H1 (cell line): ENCODE results near the gene MEI1. TPM values are rescaled to one million over a fixed set of nuclear protein-coding genes. Genes with fewer than 3 reads are reported as not detected.
A peak's percentile ranks its signal among the peaks of the same experiment; 100 is the strongest.

Experiments used
- CTCF ChIA-PET: fragments of 300-600 bp; sonication (Branson Sonifier 250); formaldehyde crosslinking; loops from one replicate; lab custom pipeline; 2021; ENCODE audit not compliant: partially characterized antibody; lab: Charles Lee
- POLR2A ChIA-PET: fragments of 300-600 bp; sonication (Branson Sonifier 250); formaldehyde crosslinking; loops from one replicate; lab custom pipeline; 2021; ENCODE audit warnings: inconsistent platforms; ENCODE audit not compliant: partially characterized antibody; lab: Charles Lee
- DNase-seq, 2 experiments: peaks; one replicate each; pipeline versions ENCODE4 v3.0.0 to v3.0.0-alpha.2; 2010 to 2022; ENCODE audit warnings: low spot score in 2 of 2, low read depth in 1 of 2, mixed read lengths in 1 of 2
- FAIRE-seq: peaks from 2 replicates; lab custom pipeline; 2011; peaks lifted over from hg19 to GRCh38; lab: Jason Lieb, UNC
- H2AFZ ChIP-seq: 2 replicates; pipeline ENCODE4 v1.8.1; 2012; ENCODE audit warnings: low read length, inconsistent platforms
- H2AK5ac ChIP-seq: 2 replicates; pipeline ENCODE4 v1.6.1; 2013; ENCODE audit warnings: low read depth, low read length
- H2BK120ac ChIP-seq: replicated peaks from 2 replicates; pipeline ENCODE3; 2013; ENCODE audit warnings: low read depth, low read length, inconsistent platforms
- H2BK12ac ChIP-seq: 2 replicates; pipeline ENCODE4 v1.6.1; 2013; ENCODE audit warnings: low read depth, low read length
- H2BK15ac ChIP-seq: 2 replicates; pipeline ENCODE4 v1.6.1; 2013; ENCODE audit warnings: low read length
- H2BK20ac ChIP-seq: 2 replicates; pipeline ENCODE4 v1.6.1; 2013; ENCODE audit warnings: low read length
- H2BK5ac ChIP-seq: 2 replicates; pipeline ENCODE4 v1.6.1; 2013; ENCODE audit warnings: low read depth, low read length
- H3K14ac ChIP-seq: 2 replicates; pipeline ENCODE4 v1.6.1; 2013; ENCODE audit warnings: inconsistent platforms; ENCODE audit not compliant: insufficient read length
- H3K18ac ChIP-seq: 2 replicates; pipeline ENCODE4 v1.6.1; 2013; ENCODE audit warnings: low read length; ENCODE audit errors: extremely low read depth
- H3K23ac ChIP-seq: 2 replicates; pipeline ENCODE4 v1.6.1; 2013; ENCODE audit warnings: inconsistent platforms; ENCODE audit not compliant: insufficient read length
- H3K23me2 ChIP-seq: 2 replicates; pipeline ENCODE4 v1.6.1; 2013; ENCODE audit warnings: low read depth, low read length
- H3K27ac ChIP-seq: 2 replicates; pipeline ENCODE4 v1.6.1; 2011; ENCODE audit warnings: low read depth, low read length, inconsistent platforms
- H3K27me3 ChIP-seq, 4 experiments: replicated peaks in 1 of 4; 1 replicate in 1 of 4; 2 replicates in 3 of 4; pipeline versions ENCODE4 v1.6.1 to v1.8.1; 2011 to 2013; ENCODE audit warnings: low read length in 3 of 4, mild to moderate bottlenecking in 3 of 4, inconsistent platforms in 2 of 4, mixed read lengths in 2 of 4, moderate library complexity in 1 of 4; ENCODE audit not compliant: control insufficient read depth in 3 of 4, insufficient read depth in 3 of 4; ENCODE audit errors: extremely low read depth in 1 of 4
- H3K36me3 ChIP-seq, 4 experiments: 2 replicates each; pipeline versions ENCODE4 v1.6.1 to v1.8.1; 2011 to 2013; ENCODE audit warnings: mild to moderate bottlenecking in 4 of 4, low read length in 3 of 4, moderate library complexity in 2 of 4, control low read depth in 1 of 4, inconsistent platforms in 1 of 4; ENCODE audit not compliant: insufficient read depth in 4 of 4, control insufficient read depth in 2 of 4
- H3K4ac ChIP-seq: replicated peaks from 2 replicates; pipeline ENCODE3; 2013; ENCODE audit warnings: low read length, low read depth, mixed read lengths, inconsistent platforms; ENCODE audit not compliant: insufficient read length
- H3K4me1 ChIP-seq, 4 experiments: replicated peaks in 1 of 4; 1 replicate in 1 of 4; 2 replicates in 3 of 4; pipeline versions ENCODE4 v1.6.1 to v1.8.1; 2011 to 2013; ENCODE audit warnings: low read length in 3 of 4, inconsistent platforms in 2 of 4, mixed read lengths in 1 of 4; ENCODE audit not compliant: insufficient read depth in 4 of 4, control insufficient read depth in 3 of 4
- H3K4me2 ChIP-seq, 2 experiments: 2 replicates each; pipeline versions ENCODE4 v1.6.1 to v1.8.1; 2011 to 2013; ENCODE audit warnings: low read depth in 2 of 2, low read length in 2 of 2, control low read depth in 1 of 2, inconsistent platforms in 1 of 2, mild to moderate bottlenecking in 1 of 2; ENCODE audit not compliant: insufficient read depth in 1 of 2
- H3K4me3 ChIP-seq, 4 experiments: fragments of 200-600, 300-600 bp in 1 of 4; sonication (generic), shearing (Covaris generic), sonication (Bioruptor Twin) in 1 of 4; 2 replicates each; pipeline versions ENCODE4 v1.5.1 to v1.8.1; 2011 to 2016; ENCODE audit warnings: low read length in 4 of 4, low read depth in 3 of 4, control low read depth in 2 of 4, inconsistent platforms in 2 of 4, mild to moderate bottlenecking in 2 of 4, mixed read lengths in 1 of 4, moderate library complexity in 1 of 4; ENCODE audit not compliant: insufficient read depth in 2 of 4; ENCODE audit errors: extremely low read depth in 1 of 4
- H3K56ac ChIP-seq: replicated peaks from 2 replicates; pipeline ENCODE3; 2013; ENCODE audit warnings: low read depth, mild to moderate bottlenecking, mixed read lengths, low read length, inconsistent platforms; ENCODE audit not compliant: insufficient read length
- H3K79me1 ChIP-seq: 2 replicates; pipeline ENCODE4 v1.6.1; 2013; ENCODE audit warnings: low read depth, low read length, control low read depth
- H3K79me2 ChIP-seq, 2 experiments: 2 replicates each; pipeline versions ENCODE4 v1.6.1 to v1.8.1; 2012 to 2013; ENCODE audit warnings: low read length in 2 of 2, mild to moderate bottlenecking in 2 of 2, inconsistent platforms in 1 of 2; ENCODE audit not compliant: insufficient read depth in 2 of 2, control insufficient read depth in 1 of 2
- H3K9ac ChIP-seq, 4 experiments: replicated peaks in 1 of 4; 1 replicate in 1 of 4; 2 replicates in 3 of 4; pipeline versions ENCODE4 v1.6.1 to v1.8.1; 2011 to 2013; ENCODE audit warnings: low read depth in 3 of 4, low read length in 3 of 4, control low read depth in 2 of 4, mild to moderate bottlenecking in 2 of 4, moderate library complexity in 2 of 4, inconsistent platforms in 1 of 4; ENCODE audit errors: extremely low read depth in 1 of 4
- H3K9me3 ChIP-seq, 2 experiments: 2 replicates each; pipeline versions ENCODE4 v1.6.1 to v1.8.1; 2012 to 2013; ENCODE audit warnings: mild to moderate bottlenecking in 2 of 2, moderate library complexity in 2 of 2, control low read depth in 1 of 2, inconsistent platforms in 1 of 2, low read depth in 1 of 2, low read length in 1 of 2, mixed read lengths in 1 of 2; ENCODE audit not compliant: insufficient read depth in 2 of 2
- H4K20me1 ChIP-seq, 2 experiments: replicated peaks in 1 of 2; 2 replicates each; pipeline versions ENCODE3 to v1.8.1; 2011 to 2013; ENCODE audit warnings: inconsistent platforms in 2 of 2, low read length in 2 of 2, mild to moderate bottlenecking in 1 of 2; ENCODE audit not compliant: insufficient read depth in 2 of 2, control insufficient read depth in 1 of 2
- H4K5ac ChIP-seq: 2 replicates; pipeline ENCODE4 v1.6.1; 2013; ENCODE audit warnings: low read length, low read depth, mixed read lengths, inconsistent platforms; ENCODE audit not compliant: insufficient read length
- H4K8ac ChIP-seq: 2 replicates; pipeline ENCODE4 v1.8.0; 2013; ENCODE audit warnings: mild to moderate bottlenecking, moderate library complexity, low read length, inconsistent platforms; ENCODE audit not compliant: insufficient read depth; ENCODE audit errors: extremely low read depth
- H4K91ac ChIP-seq: replicated peaks from 2 replicates; pipeline ENCODE3; 2013; ENCODE audit warnings: low read length, mixed read lengths, inconsistent platforms; ENCODE audit not compliant: insufficient read length
- RNF2 ChIP-seq: fragments of 200-900, 300-1000 bp; sonication (generic); IDR thresholded peaks from 2 replicates; pipeline ENCODE4 v1.7.1; 2016; ENCODE audit warnings: borderline replicate concordance, low read depth, mild to moderate bottlenecking, antibody characterized with exemption, low read length; ENCODE audit not compliant: poor library complexity, severe bottlenecking; ENCODE audit errors: missing control alignments
- WGBS, 2 experiments: shearing (Covaris generic) in 1 of 2; methylation state at CpG; one replicate each; pipeline versions ENCODE4 v1.1.6 to v1.1.7; 2013 to 2015; ENCODE audit warnings: low lambda C conversion rate in 2 of 2, mixed read lengths in 2 of 2, inconsistent platforms in 1 of 2, low coverage in 1 of 2, missing lambda C conversion rate in 1 of 2; ENCODE audit not compliant: insufficient replicate concordance in 2 of 2, insufficient coverage in 1 of 2, insufficient read length in 1 of 2; ENCODE audit errors: extremely low coverage in 1 of 2, missing lambda C conversion rate in 1 of 2; 5-methylcytosine and 5-hydroxymethylcytosine counted together
- polyA plus RNA-seq, 7 experiments: library from polyadenylated mRNA; depleted of rRNA in 3 of 7; stranded (reverse) in 5 of 7; unstranded in 2 of 7; fragments of >200 nt in 5 of 7; fragments of 200-250 nt in 2 of 7; gene quantifications; 1 replicate in 5 of 7; 2 replicates in 1 of 7; 4 replicates in 1 of 7; pipeline versions ENCODE4 v1.2.1 to v1.2.3, GENCODE V29; 2011 to 2013; ENCODE audit warnings: missing spikeins in 2 of 7, mixed read lengths in 2 of 7
- total RNA-seq: library from RNA; stranded (reverse); fragmentation: NEBNext Ultra II Directional; extraction: Animal tissue kit (Norgen Biotek cat#: 25700); gene quantifications from 2 replicates; pipeline ENCODE4 v1.2.1, GENCODE V29; 2021

The MEI1 gene
- total and polyA plus RNA-seq, 2 of the 8 experiments (the other 6 are each of a cell fraction or from before 2014, with no cell fraction given) = 0.27 to 0.54 TPM

GRCh38 chr22:41846268-41846987 lies 147.1 kb downstream of the MEI1 start:
- no peak for TF ChIP-seq RNF2
- 79% methylated on average over 10 of the region's 10 CpGs; no CpG with 5 or more reads in 1 of the 2 experiments for WGBS, 2 experiments
- FAIRE-seq (no peak), DNase-seq (no peak)
- H2AK5ac ChIP-seq = no peak overlapping the region
- H4K20me1 ChIP-seq = peaks cover 14 to 33% of the 10 kb centered on the region in 2 experiments
- no peak overlapping the region for H4K91ac ChIP-seq
- no peak overlapping the region for H3K4me3 ChIP-seq
- no peak overlapping the region for H3K14ac ChIP-seq
- no peak overlapping the region for H4K8ac ChIP-seq
- peak overlapping the region; percentile 22; the same call in 1 of the 2 replicates for H3K18ac ChIP-seq
- no peak overlapping the region for H3K23ac ChIP-seq
- H2BK20ac ChIP-seq = no peak overlapping the region
- H3K79me2 ChIP-seq = peaks cover 39 to 96% of the 10 kb centered on the region in 2 experiments
- H3K27me3 ChIP-seq = no peaks in the 10 kb centered on the region
- H3K36me3 ChIP-seq = peaks cover 0 to 16% (median 4%) of the 10 kb centered on the region in 4 experiments; a peak in 4 of 8 replicates
- no peak overlapping the region for H2AFZ ChIP-seq
- no peak overlapping the region for H3K4ac ChIP-seq
- no peak overlapping the region for H2BK15ac ChIP-seq
- H4K5ac ChIP-seq = no peak overlapping the region
- 0 out of 2 replicates have a peak overlapping the region, but pooled peaks have one; percentile 9 for H3K27ac ChIP-seq
- ChIA-PET CTCF (interaction anchor here (0.6 to 3.8 kb wide), 12 partner anchors 10 to 149 kb away, joined by 3 to 33 read pairs (median 4); no protein-coding TSS in a partner anchor), POLR2A (interaction anchor here (1.4 to 8.7 kb wide), 4 partner anchors 8 to 20 kb away, joined by 4 to 85 read pairs (median 10); partner anchors contain the start of gene SREBF2)
- H3K4me2 ChIP-seq = peak overlapping the region in 1 of 2 experiments; percentile 34; a peak in 2 of 4 replicates
- peaks cover 21% of the 10 kb centered on the region for H3K79me1 ChIP-seq
- no peaks in the 10 kb centered on the region for H3K9me3 ChIP-seq
- 0 out of 7 replicates have a peak overlapping the region, but pooled peaks of 1 of the 4 experiments have one; percentile 19 for H3K9ac ChIP-seq
- peaks cover 11 to 38% (median 26%) of the 10 kb centered on the region in 4 experiments for H3K4me1 ChIP-seq
- no peak overlapping the region for H3K56ac ChIP-seq
- peak overlapping the region; percentile 35; the same call in 1 of the 2 replicates for H2BK12ac ChIP-seq
- no peak overlapping the region for H2BK120ac ChIP-seq
- H3K23me2 ChIP-seq = no peaks in the 10 kb centered on the region
- H2BK5ac ChIP-seq = peak overlapping the region; percentile 46; the same call in 1 of the 2 replicates
